Measurements from ENCODE around the gene SNX1.

SNX1 gene

GRCh38 chr15:64164436-64164835 lies 68.7 kb downstream of the SNX1 start:
- DNase-seq, result no peak

DNA sequence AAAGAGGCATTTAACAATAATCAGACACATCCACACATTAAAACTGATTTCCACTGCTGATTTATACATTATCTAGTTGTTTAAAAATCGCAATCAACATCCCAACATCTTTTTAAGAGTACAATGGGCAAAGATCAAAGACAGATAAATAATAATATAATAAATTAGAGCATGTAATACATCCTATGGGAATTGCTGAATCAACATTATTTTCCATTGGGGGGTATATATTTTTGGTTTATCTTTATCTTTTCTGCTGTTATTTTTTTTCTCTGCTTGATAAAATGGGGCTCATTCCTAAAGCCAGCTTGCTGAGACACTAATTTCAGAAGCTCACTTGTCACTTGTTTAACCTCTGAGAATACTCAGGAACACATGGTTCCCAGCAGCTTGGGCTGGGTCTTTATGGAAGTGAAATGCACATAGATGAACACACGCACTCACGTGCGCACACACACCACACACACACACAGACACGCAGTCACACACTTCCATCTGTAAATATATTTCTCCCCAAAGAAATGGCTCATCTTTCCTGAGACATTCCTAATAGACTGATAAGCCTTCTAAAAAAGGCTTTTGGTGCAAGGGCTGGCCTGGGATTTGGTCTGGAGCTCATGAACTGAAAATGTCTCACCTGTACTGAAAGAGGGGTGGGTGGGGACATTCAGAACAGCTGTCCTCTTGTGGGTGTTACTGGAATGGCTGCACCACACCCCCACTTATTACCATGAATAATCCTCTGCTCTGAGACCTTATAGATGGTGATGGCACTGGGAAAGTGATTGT lies 70.5 kb downstream of the SNX1 start:
- DNase-seq, result no peak

DNA sequence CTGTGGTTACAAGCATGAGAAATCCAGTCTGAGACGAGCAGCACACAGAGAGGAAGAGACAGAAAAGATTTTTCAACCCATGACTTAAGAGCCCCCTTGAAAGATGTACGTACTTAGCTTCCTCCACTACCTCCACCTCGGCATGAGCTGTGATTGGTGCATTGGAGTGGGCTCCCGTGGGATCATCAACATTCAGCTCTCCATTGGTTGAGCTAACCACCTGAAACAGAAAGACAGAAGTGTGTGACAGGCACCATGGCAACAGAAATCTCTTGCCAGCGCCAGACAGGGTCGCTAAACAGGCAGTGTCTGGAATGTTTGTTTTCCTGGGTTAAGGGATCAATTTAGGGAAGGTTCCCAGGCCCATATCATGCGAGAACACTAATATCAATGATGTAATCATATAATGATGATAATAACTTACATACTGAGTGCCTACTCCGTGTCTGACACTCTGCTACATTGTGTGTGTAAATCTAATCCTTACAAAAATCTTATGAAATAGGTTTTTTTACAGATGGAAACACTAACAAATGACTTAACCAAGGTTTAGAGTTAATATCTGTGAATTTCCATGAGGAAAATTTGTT lies 84.5 kb downstream of the SNX1 start:
- DNase-seq, result no peak

DNA sequence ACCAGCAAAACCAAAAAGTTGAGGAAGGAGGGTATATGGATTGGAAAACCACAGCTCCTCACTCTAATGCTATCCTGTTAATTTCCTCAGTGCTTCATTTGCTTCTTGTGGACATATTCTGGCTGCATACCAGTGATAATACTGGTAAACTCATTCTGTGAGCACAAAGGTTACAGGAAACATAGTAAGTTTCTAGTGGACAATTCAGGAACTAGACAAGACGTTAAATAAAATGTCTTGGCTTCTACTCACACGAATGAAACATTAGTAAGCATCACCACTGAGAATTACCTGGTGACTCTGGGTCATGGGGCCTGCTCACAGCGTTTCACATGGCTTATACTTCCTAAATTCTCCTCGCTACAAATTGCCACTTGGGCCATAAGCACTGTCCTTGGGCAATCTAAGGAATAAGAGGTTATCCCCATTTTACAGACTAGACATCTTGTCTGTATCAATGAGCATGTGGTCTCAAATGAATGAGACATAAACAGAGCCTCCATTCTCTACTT lies 87.1 kb downstream of the SNX1 start:
- no peak for DNase-seq

- DNase-seq, result no peak
Measured at GRCh38 chr15:64185146-64185911, 89.5 kb downstream of the SNX1 start.

DNA sequence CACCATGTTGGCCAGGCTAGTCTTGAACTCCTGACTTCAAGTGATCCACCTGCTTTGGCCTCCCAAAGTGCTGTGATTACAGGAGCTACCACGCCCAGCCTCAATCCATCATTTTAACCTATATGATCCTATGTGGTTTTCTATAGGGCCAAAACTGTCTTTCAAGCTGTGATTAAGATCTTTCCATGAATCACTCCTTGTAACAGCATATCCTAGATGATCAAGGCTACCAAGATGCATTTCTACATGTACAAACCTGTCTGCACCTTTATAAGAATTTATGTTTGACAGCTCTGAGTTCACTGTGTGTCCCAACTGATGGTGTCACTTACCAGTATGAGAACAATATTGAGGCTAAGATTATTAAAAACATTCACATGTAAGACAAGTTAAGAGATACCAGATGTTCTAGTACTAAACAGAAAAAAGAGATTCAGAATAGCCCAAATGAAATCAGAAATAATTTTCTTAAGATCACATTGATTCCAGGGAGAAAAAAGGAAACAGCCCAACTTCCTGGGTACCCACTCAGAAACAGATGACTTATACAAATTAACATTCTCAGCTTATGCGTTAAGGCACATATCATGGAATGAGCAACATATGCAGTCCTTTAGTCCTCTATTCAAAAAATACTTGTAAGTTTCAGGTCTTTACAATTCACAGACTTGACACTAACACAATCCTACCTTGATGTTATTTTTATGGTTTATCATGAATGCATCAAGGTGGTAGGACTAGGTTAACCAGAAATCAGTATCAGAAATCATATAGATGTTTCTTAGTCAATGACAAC lies 91.8 kb downstream of the SNX1 start:
- DNase-seq, result no peak

Measured in hematopoietic multipotent progenitor cell treated with erythropoietin and hydrocortisone succinate and interleukin-3 and kit ligand, for 6 days (in vitro differentiated cells).